Measurements from ENCODE around the gene SLC19A1.

The SLC19A1 gene

GRCh38 chr21:45485686-45486442 lies 56.4 kb downstream of the SLC19A1 start:
- TF ChIP-seq CTCF (IDR thresholded peaks at IDR 0.05; ENCODE audit: low read depth, low read length): no peak
- H3K4me3 ChIP-seq (replicated peaks in 1 of 2; ENCODE audit: low read depth in 2 of 2, low read length in 2 of 2): no peak overlapping the region
- DNase-seq (ENCODE audit: low read depth in 2 of 2): no peak

- no peak for DNase-seq (ENCODE audit: low read depth in 2 of 2)
- no peak overlapping the region for H3K4me3 ChIP-seq (replicated peaks in 1 of 2; ENCODE audit: low read depth in 2 of 2, low read length in 2 of 2)
- TF ChIP-seq CTCF (IDR thresholded peaks at IDR 0.05; ENCODE audit: low read depth, low read length): no peak
These were observed 57.9 kb downstream of the SLC19A1 start for GRCh38 chr21:45484318-45484717.

GRCh38 chr21:45482899-45483821 lies 59.1 kb downstream of the SLC19A1 start:
- no peak for TF ChIP-seq CTCF (IDR thresholded peaks at IDR 0.05; ENCODE audit: low read depth, low read length)
- H3K4me3 ChIP-seq (replicated peaks in 1 of 2; ENCODE audit: low read depth in 2 of 2, low read length in 2 of 2): no peak overlapping the region
- DNase-seq (ENCODE audit: low read depth in 2 of 2): no peak

GRCh38 chr21:45481977-45482898 lies 60.0 kb downstream of the SLC19A1 start:
- no peak overlapping the region for H3K4me3 ChIP-seq (replicated peaks in 1 of 2; ENCODE audit: low read depth in 2 of 2, low read length in 2 of 2)
- TF ChIP-seq CTCF (IDR thresholded peaks at IDR 0.05; ENCODE audit: low read depth, low read length): no peak
- DNase-seq (ENCODE audit: low read depth in 2 of 2): no peak

- H3K4me3 ChIP-seq (replicated peaks in 1 of 2; ENCODE audit: low read depth in 2 of 2, low read length in 2 of 2): no peak overlapping the region
- TF ChIP-seq CTCF (IDR thresholded peaks at IDR 0.05; ENCODE audit: low read depth, low read length): no peak
- no peak for DNase-seq (ENCODE audit: low read depth in 2 of 2)
These were observed 60.7 kb downstream of the SLC19A1 start for GRCh38 chr21:45481566-45481965.
